HG03558 (cell line): ENCODE measurements around the gene CSF1R.

ENCODE experiments used
- ATAC-seq: cut with Tn5 transposase; IDR thresholded peaks from one replicate; pipeline ENCODE4 v1.9.1; 2021; ENCODE audit warnings: moderate number of reproducible peaks; ENCODE audit not compliant: unreplicated experiment; ENCODE audit errors: extremely low read depth

CSF1R gene

GRCh38 chr5:150085950-150086715 is at the start of gene CSF1R:
CSF1R (minus strand) TSS chr5:150086554; CDS start chr5:150086427, 127 bp downstream.
- no peak for ATAC-seq

DNA sequence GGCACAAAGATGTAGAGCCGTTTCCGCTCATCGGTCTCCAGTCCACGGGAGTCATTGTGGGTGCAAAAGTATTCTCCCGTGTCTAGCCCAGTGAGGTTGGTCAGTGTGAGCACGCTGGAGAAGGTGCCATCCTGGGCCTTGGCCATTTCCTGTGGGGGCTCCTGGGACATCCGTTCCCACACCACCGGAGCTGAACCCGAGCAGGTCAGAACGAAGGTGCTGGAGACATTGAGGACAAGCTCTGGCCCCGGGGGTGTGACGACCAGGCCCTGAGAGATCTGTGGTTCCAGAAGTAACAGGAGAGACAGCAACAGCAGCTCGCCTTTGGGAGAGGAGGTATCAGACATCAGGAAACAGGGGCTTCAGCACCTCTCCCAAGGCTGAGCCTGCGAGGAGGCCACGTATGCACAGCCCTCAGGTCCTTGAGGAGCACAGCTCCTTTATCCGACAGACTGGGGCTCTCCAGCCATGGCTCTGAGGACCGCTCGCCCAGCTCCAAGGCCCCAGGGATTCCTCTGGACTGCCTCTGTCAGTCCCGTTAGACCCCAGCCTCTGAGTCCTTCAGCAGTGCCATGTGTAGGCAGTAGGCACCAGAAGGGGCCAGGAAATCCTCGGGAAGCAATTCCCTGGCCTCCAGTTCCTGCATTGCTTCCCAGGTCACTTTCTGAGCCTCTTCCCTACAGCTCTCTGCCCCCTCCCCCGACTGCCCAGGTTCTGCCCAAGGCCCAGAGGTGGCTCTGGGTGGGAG is 49.4 kb upstream of the CSF1R start:
- ATAC-seq, result no peak

GRCh38 chr5:150134198-150134588 is 47.8 kb upstream of the CSF1R start:
- no peak for ATAC-seq

- no peak for ATAC-seq
These were observed 47.3 kb upstream of the CSF1R start for GRCh38 chr5:150133581-150134197.

DNA sequence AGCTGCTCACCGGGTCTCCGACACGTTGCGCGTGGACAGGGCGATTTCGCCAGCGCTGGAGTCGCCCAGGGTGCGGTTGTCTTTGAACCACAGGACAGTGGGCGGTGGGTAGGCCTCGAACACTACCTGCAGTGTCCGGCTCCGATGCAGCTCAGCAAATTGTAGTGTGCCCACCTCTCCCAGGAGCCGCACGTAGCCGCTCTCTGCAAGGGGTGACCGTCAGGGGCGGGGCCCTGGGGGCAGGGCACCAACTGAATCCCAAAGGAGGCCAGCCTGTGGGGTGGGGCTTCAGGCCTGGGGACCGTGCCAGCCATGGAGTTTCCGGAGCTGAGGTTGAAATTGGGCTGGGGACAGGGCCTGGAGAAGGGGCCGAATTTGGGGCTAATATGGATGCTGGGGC is 46.4 kb upstream of the CSF1R start:
- no peak for ATAC-seq

- ATAC-seq, result no peak
These were observed 45.8 kb upstream of the CSF1R start for GRCh38 chr5:150131978-150132694.

DNA sequence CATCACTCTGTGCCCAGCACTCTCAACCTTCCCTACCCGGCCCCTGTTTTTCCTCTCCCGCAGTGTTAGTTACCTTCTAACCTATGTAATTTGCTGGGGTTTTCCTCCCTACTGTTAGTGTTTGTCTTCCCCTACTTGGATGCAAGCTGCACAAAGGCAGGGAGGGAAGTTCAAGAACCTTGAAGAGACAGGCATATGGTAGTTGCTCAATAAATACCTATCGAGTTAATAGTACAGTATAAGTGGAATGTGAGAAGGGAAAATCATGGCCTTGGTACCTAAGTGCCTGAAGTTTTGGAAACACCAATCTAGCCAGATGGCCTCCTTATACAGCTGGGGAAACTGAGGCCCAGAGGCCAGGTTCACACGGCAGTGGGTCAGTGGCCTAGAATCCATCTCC is 45.1 kb upstream of the CSF1R start:
- ATAC-seq, result no peak

- no peak for ATAC-seq
These were observed 44.2 kb upstream of the CSF1R start for GRCh38 chr5:150130493-150130922.

DNA sequence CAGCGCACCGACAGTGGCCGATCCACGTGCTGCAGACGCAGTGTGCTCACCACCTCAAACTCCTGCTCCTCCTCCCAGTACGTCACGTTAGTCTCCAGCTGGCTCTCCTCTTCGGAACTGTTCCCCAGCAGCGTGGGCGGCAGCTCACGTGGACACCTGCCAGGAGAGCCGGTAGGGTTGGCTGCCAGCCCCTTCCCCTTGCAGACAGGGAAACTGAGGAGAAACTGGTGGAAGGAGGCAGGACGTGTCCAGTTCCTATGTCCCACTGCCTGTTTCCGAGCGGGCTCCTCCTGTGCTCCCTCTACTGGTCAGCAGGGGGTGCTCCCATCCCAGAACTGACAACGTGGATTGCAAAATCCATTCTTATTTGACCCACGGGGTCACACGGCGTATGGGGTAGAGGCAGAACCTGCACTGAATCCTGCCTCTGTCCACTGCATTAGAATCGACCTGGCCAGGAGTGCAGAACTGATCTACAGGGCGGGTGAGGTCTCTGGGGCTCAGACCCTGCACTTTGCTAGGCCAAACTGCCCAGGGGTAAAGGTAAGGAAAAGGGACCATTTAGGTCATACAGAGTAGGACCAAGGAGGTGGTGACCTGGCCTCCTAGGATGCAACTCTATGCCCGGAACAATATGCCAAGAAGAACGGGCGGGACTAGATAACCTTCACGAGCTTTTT is 43.6 kb upstream of the CSF1R start:
- ATAC-seq, result no peak

DNA sequence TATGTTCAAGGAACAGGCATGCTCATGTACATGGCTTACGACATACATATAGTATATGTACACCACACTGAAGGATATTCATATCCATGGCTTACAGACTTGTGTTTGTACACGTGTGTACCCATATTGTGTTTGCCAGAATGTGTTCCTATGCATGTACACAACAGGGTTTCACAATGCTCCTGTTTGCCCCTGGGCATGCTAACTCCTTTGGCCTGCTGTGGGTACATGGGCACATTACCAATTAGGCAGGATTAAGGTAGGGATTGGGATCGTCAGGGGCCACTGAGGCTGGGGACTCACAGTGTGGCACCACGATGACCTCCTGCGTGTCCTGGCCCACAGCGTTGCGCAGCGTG is 43.1 kb upstream of the CSF1R start:
- no peak for ATAC-seq

GRCh38 chr5:150126921-150127265 is 40.5 kb upstream of the CSF1R start:
- ATAC-seq, result no peak

- ATAC-seq, result no peak
These were observed 40.0 kb upstream of the CSF1R start for GRCh38 chr5:150126199-150126920.

GRCh38 chr5:150125334-150125733 is 39.0 kb upstream of the CSF1R start:
- no peak for ATAC-seq

DNA sequence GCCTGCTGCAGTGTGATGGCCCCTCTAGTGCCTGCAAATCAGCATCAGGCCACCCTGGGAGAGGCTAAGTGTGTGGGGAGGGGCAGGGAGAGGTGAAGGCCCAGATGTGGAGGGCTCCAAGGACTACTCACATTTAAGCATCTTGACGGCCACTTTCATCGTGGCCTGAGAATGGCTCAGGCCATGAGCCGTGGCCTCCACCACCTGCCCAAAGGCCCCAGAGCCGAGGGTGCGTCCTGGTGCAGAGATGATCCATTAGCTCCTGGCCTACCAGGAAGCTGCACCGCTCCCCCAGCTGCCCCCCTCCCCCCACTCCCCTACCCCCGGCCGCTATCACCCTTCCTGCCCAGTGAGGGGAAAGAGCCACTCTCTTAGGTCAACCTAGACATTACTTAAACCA is 38.2 kb upstream of the CSF1R start:
- no peak for ATAC-seq

DNA sequence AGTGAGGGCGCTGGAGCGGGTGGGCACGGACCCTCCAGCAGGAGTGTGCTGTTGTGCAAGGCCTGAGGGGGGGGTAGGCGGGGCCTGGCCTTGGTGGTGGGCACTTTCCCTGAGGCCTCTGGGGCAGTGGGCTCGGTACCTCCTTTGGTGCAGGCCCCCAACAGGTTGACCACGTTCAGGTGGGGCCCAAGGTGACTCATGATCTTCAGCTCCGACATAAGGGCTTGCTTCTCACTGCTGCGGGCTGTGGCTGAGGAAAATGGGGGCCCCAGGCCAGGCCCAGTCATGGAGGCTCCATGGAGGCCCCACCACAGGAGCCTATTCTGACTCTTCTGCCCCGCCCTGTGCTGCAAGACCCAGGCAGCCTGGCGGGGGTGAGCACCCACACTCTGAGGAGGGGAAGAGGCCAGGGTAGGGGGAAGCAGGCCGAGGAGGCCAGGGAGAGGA is 37.8 kb upstream of the CSF1R start:
- no peak for ATAC-seq

DNA sequence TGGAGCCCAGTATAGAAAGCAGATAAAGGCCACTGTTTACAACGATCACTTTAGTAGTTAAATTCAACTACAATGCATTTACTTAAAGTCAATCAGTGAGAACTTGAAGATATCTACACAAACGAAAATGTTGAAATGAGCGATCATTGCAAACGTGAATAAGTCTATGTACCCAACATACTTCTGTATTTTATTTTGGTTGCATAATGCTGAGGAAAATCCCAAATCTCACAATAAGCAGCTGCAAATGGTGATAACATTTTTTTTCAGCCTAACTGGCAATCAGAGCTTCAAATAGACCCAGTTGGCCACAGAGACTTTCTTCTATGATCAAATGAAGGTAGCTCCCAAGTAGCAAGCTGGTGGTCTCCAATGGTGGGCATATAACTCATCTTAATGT is 37.2 kb upstream of the CSF1R start:
- ATAC-seq, result no peak

GRCh38 chr5:150122536-150123481 is 36.5 kb upstream of the CSF1R start:
- ATAC-seq, result no peak

DNA sequence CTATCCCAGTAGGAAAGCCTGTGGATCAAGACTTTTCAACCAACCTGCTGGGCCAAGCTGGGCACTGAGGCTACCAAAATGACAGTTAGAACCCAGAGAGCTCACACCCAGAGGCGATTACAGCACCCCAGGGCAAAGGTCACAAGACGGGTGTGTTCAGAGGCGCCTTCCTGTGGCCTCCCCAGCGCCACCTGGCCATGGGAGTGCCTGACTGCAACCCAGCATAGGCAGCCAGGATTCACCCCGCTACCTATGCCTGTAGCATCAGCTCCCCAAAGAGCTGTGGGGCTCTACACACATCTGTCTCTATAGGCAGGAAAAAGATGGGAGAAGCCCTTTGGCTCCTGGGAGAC is 35.8 kb upstream of the CSF1R start:
- ATAC-seq, result no peak
